T-helper 2 cell (primary cell): Measurements from ENCODE around the gene RAPGEF4.

Source experiments
- DNase-seq, 5 experiments: peaks; one replicate each; pipeline versions ENCODE4 v3.0.0 to v3.0.0-alpha.2; 2012 to 2022

Gene RAPGEF4

GRCh38 chr2:173043897-173044519 is 308.4 kb downstream of the RAPGEF4 start:
- no peak for DNase-seq

DNA sequence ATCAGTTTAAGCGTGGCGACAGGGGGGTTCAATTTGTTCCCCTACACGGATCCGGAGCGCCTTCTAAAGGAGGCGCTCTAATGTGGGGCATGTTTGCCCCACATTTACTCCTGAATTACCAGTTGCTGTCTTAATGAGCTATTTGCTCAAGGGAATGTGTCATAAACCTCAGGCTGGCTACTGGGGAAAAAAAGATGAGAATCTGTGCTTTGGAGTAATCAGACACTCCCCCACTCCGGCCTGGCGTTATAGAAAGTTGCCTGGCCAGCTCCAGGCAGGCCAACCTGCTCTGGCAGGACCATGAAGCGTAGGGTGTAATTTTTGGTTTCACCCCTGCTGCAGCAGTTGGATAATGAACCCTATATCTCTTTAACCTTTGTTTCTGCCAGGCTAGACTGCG is 309.0 kb downstream of the RAPGEF4 start:
- no peak for DNase-seq

GRCh38 chr2:173045181-173045580 is 309.5 kb downstream of the RAPGEF4 start:
- no peak for DNase-seq

- peak in 1 of 5 experiments; percentile 2 for DNase-seq
Measured at GRCh38 chr2:173048522-173048896, 312.9 kb downstream of the RAPGEF4 start.

GRCh38 chr2:173048897-173049661 is 313.4 kb downstream of the RAPGEF4 start:
- peak in 1 of 5 experiments; percentile 78 for DNase-seq

- DNase-seq = no peak
Measured at GRCh38 chr2:173049831-173050230, 314.2 kb downstream of the RAPGEF4 start.

- DNase-seq = no peak
Measured at GRCh38 chr2:173050684-173051083, 315.0 kb downstream of the RAPGEF4 start.

DNA sequence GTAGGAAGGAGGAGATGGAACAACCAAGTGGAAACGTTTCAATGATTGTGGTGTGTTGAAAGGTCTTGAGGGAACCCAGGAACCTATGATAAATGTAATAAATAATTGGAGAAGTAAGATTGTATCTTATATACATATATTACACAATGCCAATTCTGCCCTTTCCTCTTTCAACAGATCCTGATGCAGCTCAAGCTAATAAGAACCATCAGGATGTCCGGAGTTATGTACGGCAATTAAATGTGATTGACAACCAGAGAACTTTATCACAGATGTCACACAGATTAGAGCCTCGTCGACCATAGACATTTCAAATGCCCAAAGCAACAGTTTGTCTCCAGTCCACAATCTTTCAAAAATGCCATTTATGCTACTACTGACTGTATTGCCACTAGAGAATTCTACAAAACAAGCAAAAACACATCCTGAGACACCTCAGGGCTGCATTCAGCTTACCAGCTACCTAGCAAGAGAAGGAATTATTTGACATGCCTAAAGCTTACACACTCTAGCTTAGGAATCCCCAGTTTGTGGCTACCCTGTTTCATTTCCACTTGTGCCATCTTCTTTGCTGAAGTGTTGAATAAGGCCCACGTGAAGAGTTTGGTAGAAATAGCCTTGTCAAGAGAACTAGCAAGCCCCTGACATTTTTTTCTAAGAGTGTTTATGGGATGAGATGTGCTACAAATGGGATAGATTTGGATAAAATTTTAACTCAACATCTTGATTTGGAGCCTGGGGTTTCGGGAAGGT is 316.0 kb downstream of the RAPGEF4 start:
- no peak for DNase-seq

- no peak for DNase-seq
Measured at GRCh38 chr2:173053043-173053699, 317.5 kb downstream of the RAPGEF4 start.

DNA sequence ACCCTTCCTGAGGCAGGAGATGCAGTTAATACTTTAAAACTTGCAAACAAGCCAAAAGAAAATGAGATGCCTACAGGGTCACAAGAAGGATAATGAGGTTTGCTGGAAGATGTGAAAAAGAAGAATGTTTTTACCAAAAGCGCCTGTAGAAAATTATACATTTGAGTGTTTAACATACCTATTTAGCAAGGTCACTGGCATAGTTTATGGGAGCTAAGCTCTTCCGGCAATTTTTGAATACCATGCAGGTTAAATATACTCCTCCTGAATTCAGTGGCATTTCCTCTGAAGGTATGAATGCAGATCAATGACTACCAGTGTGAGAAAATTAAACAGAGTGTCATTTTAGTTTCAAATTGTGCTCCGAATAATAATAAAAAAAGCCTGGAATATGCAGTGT is 318.8 kb downstream of the RAPGEF4 start:
- DNase-seq = no peak

DNA sequence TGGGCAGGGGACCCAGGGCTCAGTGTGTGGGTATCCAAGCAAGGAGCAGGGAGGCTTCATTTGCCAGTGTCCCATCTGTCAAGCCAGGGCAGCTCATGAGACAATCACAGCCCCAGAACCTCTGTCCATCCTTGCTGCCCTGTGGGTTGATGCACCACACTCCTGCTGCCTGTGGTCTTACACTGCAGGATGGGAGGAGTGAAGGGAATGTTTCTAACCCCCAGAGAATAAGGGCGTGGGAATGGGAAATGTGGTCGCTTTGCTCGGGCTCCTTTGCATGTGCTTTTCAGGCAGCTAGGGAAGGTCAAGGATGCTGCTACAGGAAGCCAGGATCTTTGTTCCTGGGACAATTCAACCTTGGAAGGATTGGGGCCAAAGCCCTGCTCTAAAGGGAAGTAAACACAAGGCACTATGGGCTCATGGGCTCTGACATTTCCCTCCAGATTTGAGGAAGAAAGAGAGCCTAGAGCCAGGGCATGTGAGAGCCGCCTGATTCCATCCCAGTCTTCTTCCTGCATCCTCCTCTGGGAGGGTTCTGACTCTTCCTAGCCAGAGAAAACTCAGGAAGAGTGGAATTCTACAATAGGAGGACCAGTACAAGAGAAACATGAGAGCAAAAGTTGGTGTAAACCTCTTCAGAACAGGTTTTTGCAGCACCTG is 321.2 kb downstream of the RAPGEF4 start:
- no peak for DNase-seq

DNA sequence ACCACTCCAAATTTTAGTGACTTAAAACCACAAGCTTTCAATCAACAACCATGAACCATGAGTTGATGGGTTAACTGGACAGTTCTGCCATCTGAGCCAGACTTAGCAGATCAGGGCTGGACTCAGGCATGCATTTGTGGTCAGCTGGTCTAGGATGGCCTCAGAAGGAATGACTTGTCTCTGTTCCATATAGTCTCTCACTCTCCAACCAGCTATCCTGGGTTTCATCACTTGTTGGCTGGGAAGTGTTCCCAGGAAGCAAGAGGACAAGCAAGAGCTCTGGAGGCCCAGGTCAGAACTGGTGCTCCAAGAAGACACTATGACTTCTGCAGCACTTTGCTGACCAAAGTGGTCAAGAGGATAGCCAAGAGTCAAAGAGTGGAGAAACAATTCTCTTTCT is 322.5 kb downstream of the RAPGEF4 start:
- no peak for DNase-seq

DNA sequence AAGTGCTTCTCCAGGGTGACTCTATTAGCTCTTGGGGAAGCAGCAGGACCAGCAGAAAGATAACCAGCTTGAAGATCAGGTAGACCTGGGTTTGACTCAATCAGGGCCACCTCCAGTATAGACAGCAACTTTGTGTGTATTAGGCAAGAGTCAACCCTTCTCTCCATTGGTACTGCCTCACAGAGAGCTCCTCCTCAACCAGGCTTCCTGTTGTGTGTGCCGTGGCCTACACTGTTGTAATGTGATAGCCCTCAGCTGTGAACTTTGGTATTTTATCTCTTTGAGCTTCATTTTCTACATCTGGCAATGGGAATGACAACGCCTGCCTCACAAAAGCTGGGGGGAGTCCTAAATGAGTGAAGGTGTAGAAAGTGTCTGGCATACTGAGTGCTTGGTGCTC is 323.0 kb downstream of the RAPGEF4 start:
- DNase-seq = no peak

DNA sequence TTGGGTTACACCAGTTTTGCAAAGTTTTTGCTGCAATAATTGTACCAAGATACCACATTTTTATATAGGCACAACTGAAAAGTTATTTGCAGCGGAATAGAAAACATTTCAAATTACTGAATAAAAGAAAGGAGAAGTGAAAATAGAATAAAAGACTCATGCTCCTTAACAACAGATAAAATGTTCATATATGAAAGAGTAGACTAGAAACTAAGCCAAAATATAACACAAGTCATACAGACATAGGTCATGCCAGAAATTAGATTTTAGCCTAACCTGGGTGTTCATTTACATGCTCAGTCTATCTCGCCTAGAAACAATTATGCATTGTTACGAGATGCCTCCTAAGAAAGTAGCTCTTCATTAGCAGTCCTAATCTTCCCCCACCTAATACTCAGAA is 323.6 kb downstream of the RAPGEF4 start:
- DNase-seq = no peak

- no peak for DNase-seq
Measured at GRCh38 chr2:173059971-173060461, 324.4 kb downstream of the RAPGEF4 start.

GRCh38 chr2:173062801-173063200 is 327.2 kb downstream of the RAPGEF4 start:
- no peak for DNase-seq

- DNase-seq = no peak
Measured at GRCh38 chr2:173064151-173064805, 328.6 kb downstream of the RAPGEF4 start.

- no peak for DNase-seq
Measured at GRCh38 chr2:173066887-173067676, 331.4 kb downstream of the RAPGEF4 start.

DNA sequence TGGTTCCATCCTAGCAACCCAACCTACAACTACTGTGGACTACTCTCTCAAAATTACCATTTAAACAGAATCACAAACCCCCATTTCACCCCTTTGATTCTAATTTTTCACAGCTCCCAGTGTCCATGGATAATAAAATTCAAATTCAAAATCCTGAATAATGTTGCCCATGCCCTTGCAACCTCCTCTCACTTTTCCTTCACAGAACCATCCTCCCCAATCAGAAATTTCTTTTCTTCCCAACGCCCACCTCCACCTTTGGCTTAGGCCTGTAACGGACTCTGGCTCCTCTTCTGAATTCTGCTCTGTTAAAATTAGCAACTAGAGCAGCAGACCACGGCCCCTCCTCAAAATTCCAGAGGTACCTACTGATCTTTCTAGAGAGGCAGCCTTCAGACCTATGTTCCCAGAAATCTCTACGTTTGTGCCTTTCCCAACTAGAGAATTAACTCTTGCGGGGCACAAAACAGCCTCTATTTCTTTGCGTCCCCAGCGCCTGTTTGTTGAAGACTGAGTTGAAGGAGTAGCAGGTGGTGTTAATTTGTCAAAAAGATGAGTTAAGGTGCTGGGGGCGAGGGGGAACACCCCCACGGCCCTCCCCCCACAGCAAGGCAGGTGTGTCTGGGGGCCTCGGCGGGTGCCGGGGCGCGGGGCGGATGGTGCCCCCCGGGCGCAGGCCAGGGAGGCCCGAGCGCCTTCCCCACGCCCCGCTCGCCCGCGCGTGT is 339.6 kb downstream of the RAPGEF4 start:
- no peak for DNase-seq
